Lower leg skin (tissue), 4 donors: ENCODE measurements around the gene HDAC9. TPM values are rescaled to one million over a fixed set of nuclear protein-coding genes. Genes with fewer than 3 reads are reported as not detected.
"Not testable (repeated sequence)": the region's sequence is repeated elsewhere in the genome, so short reads cannot be mapped to it uniquely, and the experiment has no call there.

Source experiments
- DNase-seq, 2 donors: peaks; one replicate each; pipeline ENCODE4 v3.0.0-alpha.2; 2019; ENCODE audit warnings: low spot score in 2 of 2
- H3K4me3 ChIP-seq: fragments of 200-600 bp; sonication (generic); 2 replicates; pipeline ENCODE4 v1.5.1; 2017; ENCODE audit warnings: mild to moderate bottlenecking, low read depth; ENCODE audit not compliant: poor library complexity, severe bottlenecking
- CTCF ChIP-seq, 3 donors: fragments of 450-650 bp; IDR thresholded peaks; one replicate each; pipeline ENCODE4 v1.5.1; 2016; ENCODE audit warnings: antibody characterized with exemption in 3 of 3, mild to moderate bottlenecking in 3 of 3, moderate library complexity in 2 of 3
- POLR2A ChIP-seq, 2 donors: fragments of 450-650 bp; IDR thresholded peaks; one replicate each; pipeline ENCODE4 v1.6.1; 2016 to 2017; ENCODE audit warnings: antibody characterized with exemption in 2 of 2, mild to moderate bottlenecking in 1 of 2, moderate library complexity in 1 of 2
- WGBS, 2 donors: methylation state at CpG; one replicate each; pipeline ENCODE4 v1.1.5; 2018; 5-methylcytosine and 5-hydroxymethylcytosine counted together
- intact Hi-C: fragments of 100-400 bp; cut with DNase I; formaldehyde crosslinking; loops from one replicate; pipeline ENCODE4 v1.15.0; 2023; ENCODE audit warnings: low total_unique reads
- total RNA-seq, 4 donors: library from RNA; depleted of rRNA; stranded (reverse); fragments of >200 nt; gene quantifications; one replicate each; pipeline ENCODE4 v1.1.0, GENCODE V29; 2016

HDAC9 gene
- total RNA-seq, 4 donors from 2014 or later: 3.1 to 5.5 (median 4.7) TPM

- TF ChIP-seq CTCF (IDR thresholded peaks at IDR 0.05) (no peak), POLR2A (IDR thresholded peaks at IDR 0.05) (no peak)
- H3K4me3 ChIP-seq: no peak overlapping the region
- intact Hi-C loops: no loop called here
- no peak for DNase-seq
- 48 to 63% methylated on average over 3 of the region's 3 CpGs for WGBS, 2 donors
These were observed 211.1 kb downstream of the HDAC9 start for GRCh38 chr7:18706670-18707069.

- no peak overlapping the region for H3K4me3 ChIP-seq
- intact Hi-C loops: no loop called here
- WGBS, 2 donors: 74 to 77% methylated on average over 1 of the region's 1 CpG
- no peak for DNase-seq
- TF ChIP-seq POLR2A (IDR thresholded peaks at IDR 0.05): no peak
These were observed 212.7 kb downstream of the HDAC9 start for GRCh38 chr7:18708204-18708603.

- TF ChIP-seq POLR2A (IDR thresholded peaks at IDR 0.05): no peak
- TF ChIP-seq CTCF (IDR thresholded peaks at IDR 0.05): no peak
- H3K4me3 ChIP-seq: no peak overlapping the region
- 34 to 53% methylated on average over 2 of the region's 2 CpGs for WGBS, 2 donors
- DNase-seq: no peak
- intact Hi-C loops: no loop called here
These were observed 220.4 kb downstream of the HDAC9 start for GRCh38 chr7:18715988-18716387.

- 87 to 95% methylated on average over 5 of the region's 5 CpGs for WGBS, 2 donors
- TF ChIP-seq POLR2A (IDR thresholded peaks at IDR 0.05) (no peak), CTCF (IDR thresholded peaks at IDR 0.05) (no peak)
- intact Hi-C loops: no loop called here
- no peak overlapping the region for H3K4me3 ChIP-seq
- no peak for DNase-seq
These were observed 225.9 kb downstream of the HDAC9 start for GRCh38 chr7:18721429-18721828.

- WGBS, 2 donors: 92 to 94% methylated on average over 2 of the region's 2 CpGs
- no peak overlapping the region for H3K4me3 ChIP-seq
- DNase-seq: no peak
- no peak for TF ChIP-seq POLR2A (IDR thresholded peaks at IDR 0.05)
- no peak for TF ChIP-seq CTCF (IDR thresholded peaks at IDR 0.05)
- intact Hi-C loops: no loop called here
These were observed 228.8 kb downstream of the HDAC9 start for GRCh38 chr7:18724318-18724717.

GRCh38 chr7:18727115-18727870, 231.7 kb downstream of the HDAC9 start:
- 72 to 74% methylated on average over 18 of the region's 18 CpGs for WGBS, 2 donors
- intact Hi-C loops: no loop called here
- no peak for DNase-seq
- no peak overlapping the region for H3K4me3 ChIP-seq
- TF ChIP-seq CTCF (IDR thresholded peaks at IDR 0.05): no peak
- TF ChIP-seq POLR2A (IDR thresholded peaks at IDR 0.05): no peak

GRCh38 chr7:18736012-18736411, 240.5 kb downstream of the HDAC9 start:
- H3K4me3 ChIP-seq, intact Hi-C loops, DNase-seq: not testable (repeated sequence)
- 78 to 90% methylated on average over 2 of the region's 2 CpGs for WGBS, 2 donors
